Uterus (tissue), 2 donors: Measurements from ENCODE around the gene KRTAP5-11.

Experiments
- POLR2A ChIP-seq, 2 donors: fragments of 450-650 bp; IDR thresholded peaks; one replicate each; pipeline ENCODE4 v1.6.1; 2016; ENCODE audit warnings: antibody characterized with exemption in 2 of 2, mild to moderate bottlenecking in 1 of 2, moderate library complexity in 1 of 2
- TF ChIP-seq, protein P1 (sequence below), 4 experiments: fragments of 200-600 bp in 2 of 4; fragments of 450-650 bp in 2 of 4; sonication (generic) in 2 of 4; IDR thresholded peaks; one replicate each; pipeline ENCODE4 v1.5.1; 2016 to 2019; ENCODE audit warnings: antibody characterized with exemption in 4 of 4, mild to moderate bottlenecking in 2 of 4, moderate library complexity in 1 of 4

DNA sequence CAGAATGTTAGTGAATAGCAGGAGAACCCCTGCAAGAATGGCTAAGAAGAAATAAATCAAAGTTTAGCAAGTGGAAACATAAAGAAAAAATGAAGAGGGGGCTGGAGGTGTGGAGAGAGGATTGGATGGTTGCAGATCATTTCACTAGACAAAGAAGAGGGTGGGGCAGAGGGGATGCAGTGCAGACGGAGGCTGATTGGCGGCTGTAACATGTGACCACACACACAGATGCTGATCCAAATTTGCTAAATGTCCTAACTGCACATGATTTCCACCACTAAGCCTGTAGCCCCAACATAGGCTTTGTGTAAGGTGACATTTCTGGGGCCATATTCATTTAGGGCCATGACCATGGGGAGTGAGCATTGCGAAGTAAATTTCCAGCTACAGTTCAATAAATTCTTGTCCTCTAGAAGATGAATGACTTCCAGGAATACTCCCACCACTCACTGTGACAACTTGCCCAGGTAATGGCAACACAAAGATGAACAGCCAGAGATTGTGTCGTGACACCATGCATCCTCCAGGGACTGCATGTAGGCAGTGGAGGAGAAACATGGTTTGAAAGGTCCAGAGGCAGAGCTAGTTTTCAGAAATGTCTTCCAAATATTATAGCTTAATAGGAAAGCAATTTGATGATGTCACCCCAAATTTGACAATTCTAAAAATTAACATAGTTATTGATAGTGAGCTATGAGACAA, 6.8 kb downstream of the KRTAP5-11 start:
- TF ChIP-seq POLR2A (IDR thresholded peaks at IDR 0.05): no peak
- TF ChIP-seq, protein P1, sequence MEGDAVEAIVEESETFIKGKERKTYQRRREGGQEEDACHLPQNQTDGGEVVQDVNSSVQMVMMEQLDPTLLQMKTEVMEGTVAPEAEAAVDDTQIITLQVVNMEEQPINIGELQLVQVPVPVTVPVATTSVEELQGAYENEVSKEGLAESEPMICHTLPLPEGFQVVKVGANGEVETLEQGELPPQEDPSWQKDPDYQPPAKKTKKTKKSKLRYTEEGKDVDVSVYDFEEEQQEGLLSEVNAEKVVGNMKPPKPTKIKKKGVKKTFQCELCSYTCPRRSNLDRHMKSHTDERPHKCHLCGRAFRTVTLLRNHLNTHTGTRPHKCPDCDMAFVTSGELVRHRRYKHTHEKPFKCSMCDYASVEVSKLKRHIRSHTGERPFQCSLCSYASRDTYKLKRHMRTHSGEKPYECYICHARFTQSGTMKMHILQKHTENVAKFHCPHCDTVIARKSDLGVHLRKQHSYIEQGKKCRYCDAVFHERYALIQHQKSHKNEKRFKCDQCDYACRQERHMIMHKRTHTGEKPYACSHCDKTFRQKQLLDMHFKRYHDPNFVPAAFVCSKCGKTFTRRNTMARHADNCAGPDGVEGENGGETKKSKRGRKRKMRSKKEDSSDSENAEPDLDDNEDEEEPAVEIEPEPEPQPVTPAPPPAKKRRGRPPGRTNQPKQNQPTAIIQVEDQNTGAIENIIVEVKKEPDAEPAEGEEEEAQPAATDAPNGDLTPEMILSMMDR (IDR thresholded peaks at IDR 0.05): no peak
